HepG2 (cell line): ENCODE results near the gene HSCB.

Experiments
- E2F5 ChIP-seq: sonication (generic); formaldehyde crosslinking; conservative IDR thresholded peaks from 2 replicates; pipeline ENCODE4 v1.4.0; 2020; ENCODE audit warnings: missing genetic modification reagents
- ETV6 ChIP-seq: sonication (generic); formaldehyde crosslinking; conservative IDR thresholded peaks from 2 replicates; pipeline ENCODE4 v1.4.0; 2020; ENCODE audit warnings: missing genetic modification reagents
- KAT8 ChIP-seq: IDR thresholded peaks from 2 replicates; pipeline ENCODE4 v1.6.1; 2016; ENCODE audit warnings: missing genetic modification reagents, missing compliant biosample characterization
- MAFK ChIP-seq, 2 experiments: IDR thresholded peaks in 1 of 2; conservative IDR thresholded peaks in 1 of 2; 2 replicates each; pipeline ENCODE4 v1.6.1; 2011; ENCODE audit warnings: improper control_type of control experiment in 2 of 2, low read length in 2 of 2

GRCh38 chr22:28773461-28773867, 31.6 kb downstream of the HSCB start:
- TF ChIP-seq E2F5 (CRISPR knock-in tag) (no peak), KAT8 (no peak), ETV6 (CRISPR knock-in tag) (no peak), MAFK (conservative IDR thresholded peaks at IDR 0.05 in 1 of 2, IDR thresholded peaks at IDR 0.05 in 1 of 2; ENCODE audit: low read length in 2 of 2) (no peak)
